ENCODE data around the gene DCAF11. TPM values are rescaled to one million over a fixed set of nuclear protein-coding genes. Genes with fewer than 3 reads are reported as not detected.

Gene DCAF11
- total RNA-seq = 48.2 TPM

DNA sequence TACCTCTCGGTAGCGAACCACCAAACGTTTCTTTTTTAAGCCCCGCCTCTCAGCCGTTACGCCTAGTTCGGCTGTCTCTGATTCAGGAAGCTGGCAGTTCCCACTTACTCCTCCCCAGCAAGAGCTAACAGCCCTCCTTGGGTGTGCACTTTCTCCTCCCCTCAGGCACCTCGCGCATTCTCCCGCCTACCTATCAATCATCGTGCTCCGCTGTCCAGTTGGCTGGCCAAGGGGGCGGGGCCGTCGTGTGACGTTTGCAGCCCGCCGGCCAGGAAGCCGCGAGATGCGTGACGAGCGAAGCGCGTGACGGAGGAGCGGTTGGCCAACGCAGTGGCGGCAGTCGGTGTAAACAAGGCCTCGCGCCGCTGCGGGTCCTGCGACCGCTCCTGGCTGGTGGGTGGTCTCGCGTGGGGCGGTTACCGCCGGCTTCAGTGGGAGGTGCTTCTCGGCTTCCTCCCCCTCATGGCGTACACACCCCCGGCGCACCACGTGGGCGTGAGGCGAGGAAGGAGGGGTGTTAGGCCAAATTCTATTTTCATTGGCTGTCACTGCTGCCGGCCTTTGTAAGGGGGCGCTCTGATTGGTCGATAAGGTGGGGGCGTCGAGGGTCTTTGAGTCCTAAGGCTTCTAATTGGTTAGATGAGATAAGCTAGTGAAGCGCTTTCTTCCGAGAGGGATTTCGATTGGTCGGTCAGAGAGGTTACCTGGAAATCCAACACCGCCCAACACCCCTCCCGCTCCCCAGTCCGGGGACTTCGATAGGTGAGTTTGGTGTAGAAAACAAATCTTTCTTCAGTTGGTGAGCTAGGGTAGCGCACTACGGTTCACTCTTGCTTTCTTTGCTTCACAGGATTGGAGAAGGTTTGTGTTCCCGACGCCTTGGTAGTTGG is at the start of gene DCAF11, which contains the start of gene NRL:
Gene DCAF11 (plus strand): TSS at position 246 of the 890 bp plus-strand sequence. CDS start 818 bp downstream, outside the sequence.
Gene NRL (minus strand): TSS at position 418 of the 890 bp plus-strand sequence. CDS start 32,101 bp downstream, outside the sequence.
- ATAC-seq = peak; percentile 96

DNA sequence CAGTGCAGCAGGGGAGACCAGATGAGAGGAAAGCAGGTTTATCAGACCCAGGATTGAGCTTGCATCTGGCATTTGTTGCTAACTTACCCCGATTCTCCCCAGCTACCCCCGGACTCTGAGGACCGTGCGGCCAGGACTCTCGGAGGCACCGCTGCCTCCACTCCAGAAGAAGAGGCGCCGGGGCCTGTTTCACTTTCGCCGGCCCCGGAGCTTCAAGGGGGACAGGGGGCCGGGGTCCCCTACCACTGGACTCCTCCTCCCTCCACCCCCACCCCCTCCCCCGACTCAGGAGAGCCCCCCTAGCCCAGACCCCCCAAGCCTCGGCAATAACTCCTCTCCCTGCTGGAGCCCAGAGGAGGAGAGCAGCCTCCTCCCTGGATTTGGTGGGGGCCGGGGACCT is 49.7 kb upstream of the DCAF11 start:
- no peak for ATAC-seq

DNA sequence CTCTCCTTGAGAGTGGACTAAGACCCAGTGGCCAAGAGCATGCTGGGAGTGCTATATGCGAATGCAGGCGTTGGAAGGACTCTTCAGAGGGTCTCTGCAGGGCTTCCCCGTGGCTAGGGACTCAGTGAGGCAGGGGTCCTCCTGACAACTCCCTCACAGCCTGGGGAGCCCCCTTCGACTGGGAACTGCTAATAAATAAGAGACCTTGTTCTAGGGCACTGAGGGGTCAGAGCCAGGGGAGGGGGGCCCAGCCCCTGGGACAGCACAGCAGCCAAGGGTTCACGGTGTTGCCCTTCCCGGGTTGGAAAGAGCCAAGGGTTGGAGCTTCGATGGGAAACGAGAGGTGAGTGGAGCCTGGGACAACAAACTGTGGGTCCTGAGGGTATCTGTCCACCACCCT is 49.2 kb upstream of the DCAF11 start:
- no peak for ATAC-seq

- ATAC-seq = no peak
Measured at GRCh38 chr14:24066496-24067132, 48.0 kb upstream of the DCAF11 start.

GRCh38 chr14:24067133-24068082 is 47.2 kb upstream of the DCAF11 start:
- no peak for ATAC-seq

DNA sequence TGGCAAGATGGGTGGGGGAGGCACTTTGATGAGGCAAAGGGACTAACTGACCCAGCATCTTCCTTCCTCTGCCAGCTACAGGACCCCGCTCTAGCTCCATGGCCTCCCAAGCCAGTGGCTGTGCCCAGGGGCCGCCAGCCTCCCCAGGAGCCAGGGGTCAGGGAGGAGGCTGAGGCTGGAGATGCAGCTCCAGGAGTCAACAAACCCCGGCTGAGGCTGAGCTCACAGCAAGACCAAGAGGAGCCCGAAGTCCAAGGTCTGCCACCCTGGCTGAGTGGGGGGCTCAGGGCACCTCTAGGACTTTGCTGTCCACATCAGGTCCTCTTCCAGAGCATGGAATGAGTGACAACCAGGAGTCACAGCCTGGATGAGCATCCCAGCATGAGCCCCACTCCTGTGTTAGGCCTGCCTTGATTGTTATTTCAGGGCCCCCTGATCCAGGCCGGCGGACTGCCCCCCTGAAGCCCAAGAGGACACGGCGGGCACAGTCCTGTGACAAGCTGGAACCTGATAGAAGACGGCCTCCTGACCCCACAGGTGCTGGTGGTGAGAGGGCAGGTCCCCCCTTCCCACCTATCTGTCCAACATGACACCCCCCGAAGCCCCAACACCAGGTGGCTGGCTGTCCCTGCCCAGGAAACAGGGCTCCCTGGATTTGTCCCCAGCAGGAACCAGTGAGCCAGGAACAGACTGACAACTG is 45.7 kb upstream of the DCAF11 start:
- ATAC-seq = no peak

GRCh38 chr14:24069411-24069735 is 45.2 kb upstream of the DCAF11 start:
- ATAC-seq = no peak

DNA sequence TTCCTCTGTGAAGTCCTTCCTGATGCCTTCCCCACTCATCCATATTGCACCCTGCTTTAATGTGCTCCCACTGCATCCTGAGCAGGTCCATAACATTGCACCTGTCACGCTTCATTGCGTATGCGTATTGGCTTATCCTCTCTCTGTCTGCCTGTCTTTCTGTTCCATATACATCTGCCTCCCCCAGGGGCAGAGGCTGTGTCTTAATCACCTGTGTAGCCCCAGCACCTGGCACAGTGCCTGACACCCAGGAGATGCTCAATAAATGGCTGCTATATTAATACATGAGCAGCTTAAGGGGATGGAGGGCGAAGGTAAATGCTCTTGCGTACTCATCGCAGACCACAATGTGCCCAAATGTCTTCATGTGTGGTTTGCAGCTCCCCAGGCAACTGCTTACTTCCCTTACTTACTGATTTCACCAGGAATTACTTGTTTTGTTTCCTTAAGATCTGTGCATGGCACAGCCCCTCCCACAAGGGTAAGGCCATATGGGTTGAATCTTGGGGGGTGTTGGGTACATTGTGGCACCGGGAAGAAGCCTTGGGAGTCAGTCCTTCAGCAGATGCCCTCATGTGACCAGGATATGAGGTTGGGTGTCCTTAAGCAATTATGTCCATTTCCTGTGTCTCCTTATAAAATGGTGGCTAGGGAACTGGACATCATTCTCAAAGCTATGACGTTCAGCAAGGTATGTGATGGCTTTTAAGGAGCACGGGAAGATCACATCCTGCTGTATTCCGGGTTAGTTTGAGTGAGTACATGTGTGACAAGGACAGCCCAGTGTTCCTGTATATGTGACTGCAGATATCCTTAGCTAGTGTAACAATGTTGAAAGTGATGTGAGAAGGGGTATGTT is 44.1 kb upstream of the DCAF11 start:
- ATAC-seq = no peak

DNA sequence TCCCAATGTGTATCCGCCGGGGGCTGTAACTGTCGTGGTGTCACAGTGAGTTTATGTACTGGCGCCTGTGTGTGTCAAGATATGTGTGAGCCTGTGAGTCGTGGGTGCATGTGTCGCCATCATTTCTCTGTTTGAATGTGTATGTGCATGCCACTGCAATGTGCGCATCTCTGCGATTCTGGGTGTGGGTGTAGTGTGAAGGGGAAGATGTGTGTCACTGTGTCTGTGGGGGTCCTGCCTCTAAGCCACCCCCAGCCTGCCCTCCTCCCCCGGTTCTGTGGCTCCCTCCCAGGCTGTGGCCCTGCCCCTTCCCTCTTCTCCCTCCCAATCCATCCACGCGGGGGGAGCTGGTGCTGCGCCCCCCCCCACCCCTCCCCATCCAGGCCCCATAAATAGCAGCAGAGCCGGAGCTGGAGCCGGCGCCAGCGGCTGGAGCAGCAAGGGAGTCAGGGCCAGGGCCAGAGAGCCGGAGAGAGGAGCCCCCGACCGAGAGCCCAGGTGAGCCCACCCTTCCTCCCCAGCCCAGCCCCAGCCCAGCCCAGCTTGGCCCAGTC is 43.4 kb upstream of the DCAF11 start, which contains the start of gene CPNE6:
Gene CPNE6 (plus strand): TSS at position 419 of the 554 bp plus-strand sequence. CDS start 1,375 bp downstream, outside the sequence.
- no peak for ATAC-seq

DNA sequence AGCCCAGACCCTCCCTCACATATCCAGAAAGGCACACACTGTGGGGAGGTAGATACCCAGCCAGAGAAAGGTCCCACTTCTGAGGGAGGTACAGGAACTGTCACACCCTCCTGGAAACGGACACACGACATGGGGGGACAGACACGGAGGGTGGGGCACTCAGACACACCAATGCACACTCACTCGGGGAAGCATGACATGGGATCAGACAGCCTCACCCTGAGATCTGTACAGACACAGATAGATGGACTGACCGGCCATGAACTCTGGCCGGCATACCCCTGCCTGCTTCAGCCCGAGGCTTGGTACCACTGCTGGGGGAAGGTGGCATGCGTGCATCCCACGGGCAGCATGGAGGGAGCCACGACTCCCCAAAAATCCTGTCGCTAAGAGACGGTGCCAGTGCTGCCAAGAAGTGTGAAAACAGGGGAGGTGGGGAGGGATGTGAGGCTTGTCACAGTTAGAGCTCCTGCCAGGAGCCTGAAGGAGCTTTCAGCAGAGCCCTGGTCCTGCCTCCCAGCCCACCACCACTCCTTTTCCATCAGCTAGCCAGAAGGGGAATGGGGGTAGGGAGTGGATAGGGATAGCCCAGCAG is 42.6 kb upstream of the DCAF11 start:
- no peak for ATAC-seq

- ATAC-seq = no peak
Measured at GRCh38 chr14:24072436-24072835, 42.1 kb upstream of the DCAF11 start.

GRCh38 chr14:24072881-24073877 is 41.4 kb upstream of the DCAF11 start:
- no peak for ATAC-seq

- ATAC-seq = no peak
Measured at GRCh38 chr14:24074625-24075484, 39.7 kb upstream of the DCAF11 start.

- no peak for ATAC-seq
Measured at GRCh38 chr14:24075485-24076301, 38.9 kb upstream of the DCAF11 start.

GRCh38 chr14:24076302-24076601 is 38.3 kb upstream of the DCAF11 start:
- ATAC-seq = no peak

GRCh38 chr14:24077086-24077485 is 37.5 kb upstream of the DCAF11 start:
- ATAC-seq = no peak

GRCh38 chr14:24078146-24078545 is 36.4 kb upstream of the DCAF11 start:
- ATAC-seq = no peak

Measured in esophagus mucosa (tissue), 1 donor.